ENCODE results near the gene CCDC106.

Gene CCDC106

GRCh38 chr19:55624109-55625003, 23.7 kb upstream of the CCDC106 start, which contains the start of gene ZNF784:
Gene ZNF784, minus strand, starts transcription at chr19:55624566. Its CDS starts 5 bp downstream, at chr19:55624561.
- peak within 1 kb of the TSS; percentile 74 for H3K4me3 ChIP-seq (ENCODE audit: low read length)
- DNase-seq = peak; percentile 93
- TF ChIP-seq EZH2 (optimal IDR thresholded peaks at IDR 0.05; ENCODE audit: low read depth, low read length) = no peak
- no peak for TF ChIP-seq CTCF (IDR thresholded peaks at IDR 0.05; ENCODE audit: low read length)
- TF ChIP-seq EZH2phosphoT487 (IDR thresholded peaks at IDR 0.05; ENCODE audit: low read length) = no peak
- 0 out of 2 replicates have a peak, but pooled peaks cover 9% of the 10 kb centered on the region for H3F3A ChIP-seq (ENCODE audit: insufficient read depth, low read length)
- H3K4me1 ChIP-seq (ENCODE audit: low read length) = no peaks in the 10 kb centered on the region
- H3K4me2 ChIP-seq (ENCODE audit: low read depth, low read length) = peak within 1 kb of the TSS; percentile 72
- H3K79me2 ChIP-seq (ENCODE audit: low read length) = no peaks in the 10 kb centered on the region; the same call in 1 of the 2 replicates
- H3K36me3 ChIP-seq (replicated peaks; ENCODE audit: insufficient read depth, low read length) = no peaks in the 10 kb centered on the region
- no peaks in the 10 kb centered on the region for H3K9me2 ChIP-seq (replicated peaks; ENCODE audit: insufficient read depth, low read length)
- peak within 1 kb of the TSS; percentile 33 for H2AFZ ChIP-seq (ENCODE audit: low read length)
- H4K20me1 ChIP-seq (ENCODE audit: insufficient read depth, low read length) = no peaks in the 10 kb centered on the region
- peaks cover 18% of the 10 kb centered on the region for H3K27me3 ChIP-seq (replicated peaks; ENCODE audit: insufficient read depth, low read length)
- peak within 1 kb of the TSS; percentile 86 for H3K9ac ChIP-seq (ENCODE audit: low read length)
- peak within 1 kb of the TSS; percentile 81 for H3K27ac ChIP-seq (ENCODE audit: low read length)
- H3K9me3 ChIP-seq (replicated peaks; ENCODE audit: insufficient read depth, low read length) = no peaks in the 10 kb centered on the region

GRCh38 chr19:55625004-55625326, 23.0 kb upstream of the CCDC106 start:
- TF ChIP-seq CTCF (IDR thresholded peaks at IDR 0.05; ENCODE audit: low read length) (no peak), EZH2 (optimal IDR thresholded peaks at IDR 0.05; ENCODE audit: low read depth, low read length) (no peak), EZH2phosphoT487 (IDR thresholded peaks at IDR 0.05; ENCODE audit: low read length) (no peak)
- Histone ChIP-seq H3K4me1 (ENCODE audit: low read length) (no peaks in the 10 kb centered on the region), H3K9me3 (replicated peaks; ENCODE audit: insufficient read depth, low read length) (no peaks in the 10 kb centered on the region)

GRCh38 chr19:55626350-55626749, 21.7 kb upstream of the CCDC106 start:
- Histone ChIP-seq H3K9ac (ENCODE audit: low read length) (no peak overlapping the region), H2AFZ (ENCODE audit: low read length) (no peak overlapping the region), H3K79me2 (ENCODE audit: low read length) (no peaks in the 10 kb centered on the region; the same call in 1 of the 2 replicates), H3K27ac (ENCODE audit: low read length) (no peak overlapping the region), H3K4me3 (ENCODE audit: low read length) (no peak overlapping the region), H4K20me1 (ENCODE audit: insufficient read depth, low read length) (no peaks in the 10 kb centered on the region), H3K9me3 (replicated peaks; ENCODE audit: insufficient read depth, low read length) (no peaks in the 10 kb centered on the region), H3K9me2 (replicated peaks; ENCODE audit: insufficient read depth, low read length) (no peaks in the 10 kb centered on the region), H3K36me3 (replicated peaks; ENCODE audit: insufficient read depth, low read length) (no peaks in the 10 kb centered on the region), H3K4me1 (ENCODE audit: low read length) (no peaks in the 10 kb centered on the region), H3K4me2 (ENCODE audit: low read depth, low read length) (no peak overlapping the region), H3F3A (ENCODE audit: insufficient read depth, low read length) (0 out of 2 replicates have a peak, but pooled peaks cover 9% of the 10 kb centered on the region), H3K27me3 (replicated peaks; ENCODE audit: insufficient read depth, low read length) (peaks cover 23% of the 10 kb centered on the region)
- DNase-seq = no peak
- TF ChIP-seq CTCF (IDR thresholded peaks at IDR 0.05; ENCODE audit: low read length) = no peak
- TF ChIP-seq EZH2 (optimal IDR thresholded peaks at IDR 0.05; ENCODE audit: low read depth, low read length) = no peak
- TF ChIP-seq EZH2phosphoT487 (IDR thresholded peaks at IDR 0.05; ENCODE audit: low read length) = no peak

More at GRCh38 chr19:55625004-55625326, 23.0 kb upstream of the CCDC106 start:
- Histone ChIP-seq H3K9ac (ENCODE audit: low read length) (peak overlapping the region; percentile 28; the same call in 1 of the 2 replicates), H3K27me3 (replicated peaks; ENCODE audit: insufficient read depth, low read length) (peaks cover 23% of the 10 kb centered on the region), H2AFZ (ENCODE audit: low read length) (peak overlapping the region; percentile 33), H3K36me3 (replicated peaks; ENCODE audit: insufficient read depth, low read length) (no peaks in the 10 kb centered on the region), H3K4me3 (ENCODE audit: low read length) (peak overlapping the region; percentile 74), H3K79me2 (ENCODE audit: low read length) (no peaks in the 10 kb centered on the region; the same call in 1 of the 2 replicates), H3K4me2 (ENCODE audit: low read depth, low read length) (peak overlapping the region; percentile 72), H3K27ac (ENCODE audit: low read length) (no peak overlapping the region; the same call in 1 of the 2 replicates), H3F3A (ENCODE audit: insufficient read depth, low read length) (0 out of 2 replicates have a peak, but pooled peaks cover 9% of the 10 kb centered on the region), H3K9me2 (replicated peaks; ENCODE audit: insufficient read depth, low read length) (no peaks in the 10 kb centered on the region), H4K20me1 (ENCODE audit: insufficient read depth, low read length) (no peaks in the 10 kb centered on the region)
- DNase-seq = no peak

Data from MM.1S (cell line).